ENCODE results near the gene CC2D1B.
"Not testable (repeated sequence)": the region's sequence is repeated elsewhere in the genome, so short reads cannot be mapped to it uniquely, and the experiment has no call there.

CC2D1B gene

DNA sequence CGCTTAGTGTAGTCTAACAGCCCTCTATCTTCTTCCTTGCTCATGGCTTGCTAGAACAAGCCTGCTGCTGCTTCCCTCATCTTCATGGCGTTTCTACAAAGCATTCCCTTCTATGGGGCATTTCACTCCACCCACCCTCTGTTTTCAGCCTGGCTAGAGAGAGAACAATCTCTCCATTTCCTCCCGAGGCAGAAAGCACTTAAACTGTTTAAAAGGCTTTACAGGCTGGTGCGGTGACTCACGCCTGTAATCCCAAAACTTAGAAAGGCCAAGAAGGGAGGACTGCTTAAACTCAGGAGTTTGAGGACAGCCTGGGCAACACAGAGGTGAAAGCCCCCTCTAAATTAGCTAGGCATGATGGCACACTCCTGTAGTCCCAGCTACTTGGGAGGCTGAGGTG lies 20.5 kb upstream of the CC2D1B start:
- Histone ChIP-seq H3K36me3 (ENCODE audit: control insufficient read depth, low read depth, low read length) (peaks cover 87% of the 10 kb centered on the region), H3K4me1 (ENCODE audit: control insufficient read depth, low read depth, low read length) (no peaks in the 10 kb centered on the region), H3K9ac (ENCODE audit: low read length) (no peak overlapping the region)

DNA sequence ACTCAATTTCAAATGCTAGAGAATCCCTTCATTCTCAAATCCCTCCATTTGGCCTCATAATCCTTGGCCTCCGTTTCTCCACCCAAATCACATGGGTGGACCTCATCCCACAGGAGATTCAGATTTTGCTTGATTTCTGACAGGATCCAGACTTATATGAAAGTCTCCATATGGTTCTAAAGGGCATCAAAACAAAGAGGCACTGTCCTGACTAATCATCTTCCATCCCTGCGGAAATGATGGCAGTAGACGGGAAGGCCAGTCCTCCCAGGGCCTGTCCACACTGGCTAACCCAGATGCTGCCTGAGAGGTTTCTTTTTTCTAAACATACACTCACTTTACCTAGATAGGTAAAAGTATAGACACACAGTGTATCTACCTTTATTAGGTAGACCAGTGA lies 19.4 kb upstream of the CC2D1B start:
- Histone ChIP-seq H3K9ac (ENCODE audit: low read length) (no peak overlapping the region), H3K27ac (ENCODE audit: low read length) (no peak overlapping the region), H3K27me3 (ENCODE audit: control insufficient read depth, insufficient read depth, low read length) (no peaks in the 10 kb centered on the region), H3K36me3 (ENCODE audit: control insufficient read depth, low read depth, low read length) (peaks cover 97% of the 10 kb centered on the region), H3K4me3 (ENCODE audit: low read length) (no peak overlapping the region), H3K4me1 (ENCODE audit: control insufficient read depth, low read depth, low read length) (no peaks in the 10 kb centered on the region), H3K9me3 (ENCODE audit: control insufficient read depth, low read depth, low read length) (no peaks in the 10 kb centered on the region)

More for the DNA sequence above, 20.5 kb upstream of the CC2D1B start:
- Histone ChIP-seq H3K27me3 (ENCODE audit: control insufficient read depth, insufficient read depth, low read length) (no peaks in the 10 kb centered on the region), H3K9me3 (ENCODE audit: control insufficient read depth, low read depth, low read length) (no peaks in the 10 kb centered on the region), H3K27ac (ENCODE audit: low read length) (no peak overlapping the region), H3K4me3 (ENCODE audit: low read length) (no peak overlapping the region)

DNA sequence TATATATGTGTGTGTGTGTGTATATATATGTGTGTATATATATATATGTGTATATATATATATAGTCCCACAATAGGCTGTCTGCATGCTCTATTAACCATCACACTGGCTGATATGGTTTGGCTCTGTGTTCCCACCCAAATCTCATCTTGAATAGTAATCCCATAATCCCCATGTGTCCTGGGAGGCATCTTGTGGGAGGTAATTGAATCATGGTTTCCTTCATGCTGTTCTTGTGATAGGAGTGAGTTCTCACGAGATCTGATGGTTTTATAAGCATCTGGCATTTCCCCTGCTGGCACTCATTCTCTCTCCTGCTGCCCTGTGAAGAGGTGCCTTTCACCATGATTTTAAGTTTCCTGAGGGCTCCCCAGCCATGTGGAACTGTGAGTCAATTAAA lies 3.8 kb upstream of the CC2D1B start:
- H3K9me3 ChIP-seq (ENCODE audit: control insufficient read depth, low read depth, low read length); H3K27me3 ChIP-seq (ENCODE audit: control insufficient read depth, insufficient read depth, low read length); H3K9ac ChIP-seq (ENCODE audit: low read length); H3K4me3 ChIP-seq (ENCODE audit: low read length); H3K4me1 ChIP-seq (ENCODE audit: control insufficient read depth, low read depth, low read length); H3K27ac ChIP-seq (ENCODE audit: low read length): not testable (repeated sequence)
- peaks cover 24% of the 10 kb centered on the region for H3K36me3 ChIP-seq (ENCODE audit: control insufficient read depth, low read depth, low read length)

DNA sequence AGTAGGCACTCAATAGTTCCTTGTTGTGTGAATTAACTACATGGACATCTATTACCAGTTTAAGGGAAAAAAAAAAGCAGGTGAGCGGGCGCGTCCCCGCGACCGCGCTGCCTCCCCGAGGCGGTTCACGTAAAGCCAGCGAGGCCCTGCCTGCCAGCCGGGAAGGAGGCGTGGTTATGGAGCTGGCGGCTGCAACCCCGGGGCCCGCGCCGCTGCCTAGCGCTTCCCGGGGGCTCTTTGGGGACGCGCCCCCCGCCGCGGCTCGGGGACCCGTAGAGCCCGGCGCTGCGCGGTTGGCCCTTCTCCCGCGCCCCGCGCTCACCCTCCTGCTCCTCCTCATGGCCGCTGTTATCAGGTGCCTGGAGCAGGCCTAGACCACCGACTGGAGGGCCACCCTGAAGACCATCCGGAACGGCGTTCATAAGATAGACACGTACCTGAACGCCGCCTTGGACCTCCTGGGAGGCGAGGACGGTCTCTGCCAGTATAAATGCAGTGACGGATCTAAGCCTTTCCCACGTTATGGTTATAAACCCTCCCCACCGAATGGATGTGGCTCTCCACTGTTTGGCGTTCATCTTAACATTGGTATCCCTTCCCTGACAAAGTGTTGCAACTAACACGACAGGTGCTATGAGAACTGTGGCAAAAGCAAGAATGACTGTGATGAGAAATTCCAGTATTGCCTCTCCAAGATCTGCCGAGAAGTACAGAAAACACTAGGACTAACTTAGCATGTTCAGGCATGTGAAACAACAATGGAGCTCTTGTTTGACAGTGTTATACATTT lies 2.6 kb upstream of the CC2D1B start:
- peak overlapping the region; percentile 59 for H3K4me3 ChIP-seq (ENCODE audit: low read length)
- H3K9me3 ChIP-seq (ENCODE audit: control insufficient read depth, low read depth, low read length), result no peaks in the 10 kb centered on the region
- no peak overlapping the region for H3K27ac ChIP-seq (ENCODE audit: low read length)
- peaks cover 5% of the 10 kb centered on the region for H3K4me1 ChIP-seq (ENCODE audit: control insufficient read depth, low read depth, low read length)
- H3K9ac ChIP-seq (ENCODE audit: low read length), result peak overlapping the region; percentile 34
- peaks cover 12% of the 10 kb centered on the region for H3K36me3 ChIP-seq (ENCODE audit: control insufficient read depth, low read depth, low read length)
- no peaks in the 10 kb centered on the region for H3K27me3 ChIP-seq (ENCODE audit: control insufficient read depth, insufficient read depth, low read length)

DNA sequence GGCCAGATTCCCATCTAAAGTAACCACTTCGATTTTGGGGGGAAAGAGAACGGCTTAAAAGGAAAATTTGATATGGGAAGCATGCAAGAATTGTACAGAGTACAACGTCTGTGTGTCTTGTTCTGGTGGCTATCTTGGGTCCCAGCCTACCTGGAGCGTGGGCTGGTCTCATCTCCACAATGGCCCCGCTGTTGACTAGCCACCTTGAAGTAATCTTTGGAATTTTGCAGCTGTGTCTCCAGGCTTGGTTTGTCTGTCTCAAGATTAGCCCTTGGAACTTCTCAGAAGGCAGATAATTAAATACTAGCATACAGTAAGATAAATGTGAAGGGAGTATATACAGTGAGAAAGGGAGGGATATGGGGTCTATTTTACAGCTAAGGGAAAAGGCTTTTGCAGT lies 1.3 kb upstream of the CC2D1B start:
- H3K27me3 ChIP-seq (ENCODE audit: control insufficient read depth, insufficient read depth, low read length), result no peaks in the 10 kb centered on the region
- H3K4me1 ChIP-seq (ENCODE audit: control insufficient read depth, low read depth, low read length), result peaks cover 5% of the 10 kb centered on the region
- no peaks in the 10 kb centered on the region for H3K9me3 ChIP-seq (ENCODE audit: control insufficient read depth, low read depth, low read length)
- peaks cover 3% of the 10 kb centered on the region for H3K36me3 ChIP-seq (ENCODE audit: control insufficient read depth, low read depth, low read length)
- no peak overlapping the region for H3K27ac ChIP-seq (ENCODE audit: low read length)
- H3K4me3 ChIP-seq (ENCODE audit: low read length), result no peak overlapping the region
- no peak overlapping the region for H3K9ac ChIP-seq (ENCODE audit: low read length)

DNA sequence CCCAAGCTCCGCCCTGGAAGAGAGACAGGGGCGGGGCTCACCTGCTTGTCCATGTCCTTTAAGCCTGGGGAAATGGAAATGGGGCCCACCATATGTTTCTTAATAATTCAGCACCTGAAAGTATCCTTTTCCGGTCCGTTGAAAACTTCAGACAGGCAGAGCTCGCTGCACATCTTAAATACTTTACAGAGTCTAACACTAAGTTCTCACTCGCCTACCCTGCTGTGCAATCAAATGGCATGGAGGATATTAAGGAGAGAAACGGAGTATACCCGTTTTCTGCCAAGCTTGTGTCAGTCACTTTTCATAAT lies 467 bp upstream of the CC2D1B start:
- no peaks in the 10 kb centered on the region for H3K9me3 ChIP-seq (ENCODE audit: control insufficient read depth, low read depth, low read length)
- no peak overlapping the region for H3K27ac ChIP-seq (ENCODE audit: low read length)
- H3K36me3 ChIP-seq (ENCODE audit: control insufficient read depth, low read depth, low read length), result peaks cover 11% of the 10 kb centered on the region
- peak overlapping the region; percentile 95 for H3K4me3 ChIP-seq (ENCODE audit: low read length)
- peaks cover 5% of the 10 kb centered on the region for H3K4me1 ChIP-seq (ENCODE audit: control insufficient read depth, low read depth, low read length)
- H3K27me3 ChIP-seq (ENCODE audit: control insufficient read depth, insufficient read depth, low read length), result no peaks in the 10 kb centered on the region
- H3K9ac ChIP-seq (ENCODE audit: low read length), result peak overlapping the region; percentile 19

DNA sequence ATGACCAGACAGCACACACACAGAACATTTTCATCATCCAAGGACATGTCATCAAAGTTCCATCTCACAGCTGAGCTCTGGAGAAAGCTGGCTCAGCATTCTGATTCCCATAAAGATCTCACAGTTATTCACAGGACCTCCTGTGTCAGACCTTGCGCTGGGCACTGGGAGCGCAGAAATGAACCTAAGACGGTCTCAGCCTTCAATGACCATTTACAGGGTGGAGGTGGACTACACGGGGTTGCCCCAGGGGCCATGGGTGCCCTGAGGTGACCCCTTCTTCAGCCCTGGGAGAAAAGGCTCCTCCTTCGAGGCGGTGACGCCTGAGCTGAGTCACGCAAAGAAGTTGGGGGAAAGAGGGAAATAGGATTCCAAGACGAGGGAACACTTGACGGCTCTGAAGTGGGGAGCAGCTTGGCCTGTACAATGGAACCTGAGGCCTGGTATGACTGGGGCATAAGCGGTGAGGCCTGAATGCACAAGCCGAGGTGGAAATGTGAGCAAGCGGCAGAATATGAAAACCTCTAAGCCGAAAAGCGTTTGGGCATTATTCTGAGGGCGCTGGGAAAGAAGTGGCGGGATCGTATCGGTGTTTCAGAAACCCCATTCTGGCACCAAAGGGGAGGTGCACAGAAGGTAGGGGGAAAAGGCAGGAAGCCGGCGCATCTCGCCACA lies 797 bp downstream of the CC2D1B start:
- H3K9ac ChIP-seq (ENCODE audit: low read length), result peak overlapping the region; percentile 83
- H3K4me3 ChIP-seq (ENCODE audit: low read length), result peak overlapping the region; percentile 95
- peaks cover 23% of the 10 kb centered on the region for H3K36me3 ChIP-seq (ENCODE audit: control insufficient read depth, low read depth, low read length)
- peaks cover 5% of the 10 kb centered on the region for H3K4me1 ChIP-seq (ENCODE audit: control insufficient read depth, low read depth, low read length)
- H3K9me3 ChIP-seq (ENCODE audit: control insufficient read depth, low read depth, low read length), result no peaks in the 10 kb centered on the region
- H3K27me3 ChIP-seq (ENCODE audit: control insufficient read depth, insufficient read depth, low read length), result no peaks in the 10 kb centered on the region
- peak overlapping the region; percentile 24 for H3K27ac ChIP-seq (ENCODE audit: low read length)

DNA sequence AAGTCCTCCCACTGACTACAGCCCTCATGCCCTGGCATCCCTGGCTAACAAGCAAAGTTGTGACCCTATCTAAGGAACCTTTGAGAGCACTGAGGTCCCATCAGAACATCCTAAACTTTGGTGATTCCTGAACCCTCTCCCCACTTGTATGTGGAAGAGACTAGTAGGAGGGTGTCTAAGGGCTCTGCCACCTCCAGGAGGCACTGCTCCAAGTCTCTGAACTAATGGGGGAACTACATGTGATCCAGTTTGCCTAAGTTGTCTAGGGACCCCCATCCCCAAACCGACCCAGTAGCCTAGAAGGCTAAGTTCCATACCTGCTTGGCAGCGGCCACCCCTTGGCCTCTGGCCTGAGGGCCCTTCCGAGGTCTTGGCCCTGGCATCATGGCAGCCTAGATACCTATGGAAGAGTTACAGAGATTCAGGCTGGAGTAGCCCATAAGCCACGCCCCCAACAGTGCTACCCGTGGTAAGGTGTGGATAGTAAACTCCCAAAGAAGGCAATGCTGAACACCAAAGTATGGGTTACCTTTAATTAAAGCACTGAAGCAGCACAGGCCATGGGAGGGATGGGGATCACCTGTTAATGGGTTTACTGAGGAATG lies 1.7 kb downstream of the CC2D1B start:
- Histone ChIP-seq H3K4me3 (ENCODE audit: low read length) (peak overlapping the region; percentile 95), H3K9me3 (ENCODE audit: control insufficient read depth, low read depth, low read length) (no peaks in the 10 kb centered on the region), H3K36me3 (ENCODE audit: control insufficient read depth, low read depth, low read length) (peaks cover 31% of the 10 kb centered on the region), H3K27ac (ENCODE audit: low read length) (no peak overlapping the region), H3K9ac (ENCODE audit: low read length) (no peak overlapping the region), H3K4me1 (ENCODE audit: control insufficient read depth, low read depth, low read length) (peaks cover 5% of the 10 kb centered on the region), H3K27me3 (ENCODE audit: control insufficient read depth, insufficient read depth, low read length) (no peaks in the 10 kb centered on the region)

DNA sequence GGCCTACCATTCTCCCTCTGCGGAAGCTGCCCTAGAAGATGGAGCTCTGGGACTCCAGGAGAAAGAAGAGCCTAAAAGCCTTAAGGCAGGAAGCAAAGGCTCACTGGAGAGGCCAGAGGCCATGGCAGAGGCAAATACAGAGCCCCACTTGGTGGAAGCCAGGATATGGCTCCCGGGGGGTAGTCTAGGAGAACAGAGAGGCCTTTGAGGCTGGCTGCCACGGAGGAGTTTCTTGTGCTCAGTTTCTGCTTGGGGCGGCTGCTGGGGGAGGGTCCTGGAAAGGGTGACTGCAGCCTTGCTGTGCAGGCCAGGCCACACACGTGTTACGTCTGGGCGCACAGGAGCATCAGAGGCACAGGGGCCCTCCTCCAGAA lies 5.4 kb downstream of the CC2D1B start:
- Histone ChIP-seq H3K36me3 (ENCODE audit: control insufficient read depth, low read depth, low read length) (peaks cover 68% of the 10 kb centered on the region), H3K4me3 (ENCODE audit: low read length) (no peak overlapping the region), H3K9me3 (ENCODE audit: control insufficient read depth, low read depth, low read length) (no peaks in the 10 kb centered on the region), H3K27me3 (ENCODE audit: control insufficient read depth, insufficient read depth, low read length) (no peaks in the 10 kb centered on the region), H3K4me1 (ENCODE audit: control insufficient read depth, low read depth, low read length) (peaks cover 5% of the 10 kb centered on the region), H3K9ac (ENCODE audit: low read length) (no peak overlapping the region), H3K27ac (ENCODE audit: low read length) (no peak overlapping the region)

DNA sequence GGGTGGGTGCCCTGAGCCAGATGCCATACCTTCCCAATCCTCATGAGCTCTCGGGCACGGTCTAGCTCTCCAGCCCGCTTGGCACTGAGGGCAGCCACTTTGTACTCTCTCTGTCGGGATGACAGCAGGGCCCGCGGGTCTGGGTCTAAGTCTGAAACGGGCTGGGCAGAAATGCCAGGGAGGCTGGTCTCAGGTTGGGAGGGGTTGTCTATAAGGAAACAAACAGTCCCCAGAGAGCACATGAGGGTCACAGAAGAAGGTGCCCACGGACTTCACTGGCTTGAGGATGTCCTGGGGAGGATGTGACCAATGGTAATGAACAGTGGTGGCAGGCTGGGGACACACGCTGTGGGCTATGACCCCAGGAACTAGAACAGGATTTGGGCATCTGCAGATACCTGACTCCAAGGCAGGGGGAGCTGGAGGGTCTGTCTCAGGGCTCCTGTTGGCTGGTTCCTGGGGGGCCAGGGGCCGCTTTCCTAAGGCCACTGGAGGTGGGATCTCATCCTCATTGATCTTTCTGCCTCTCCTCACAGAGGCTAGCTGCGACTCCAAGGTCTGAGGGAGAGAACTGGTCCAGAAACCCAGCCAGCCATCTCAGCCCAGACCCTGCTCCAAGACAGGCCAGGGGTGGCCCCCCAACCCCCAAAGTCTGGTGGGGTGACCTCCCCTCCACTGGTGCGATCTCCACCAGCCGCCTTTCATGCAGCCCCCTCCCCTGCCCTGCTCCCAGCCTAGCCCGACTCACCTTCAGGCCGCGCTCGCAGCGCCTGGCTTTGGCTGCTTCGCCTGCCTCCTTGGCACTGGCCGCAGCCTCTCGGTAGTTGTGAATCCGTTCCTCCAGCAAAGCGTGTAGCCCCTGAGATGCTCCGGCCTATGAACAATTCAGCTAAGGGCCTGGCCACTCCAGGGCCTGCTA lies 6.1 kb downstream of the CC2D1B start:
- Histone ChIP-seq H3K4me1 (ENCODE audit: control insufficient read depth, low read depth, low read length) (peaks cover 4% of the 10 kb centered on the region), H3K36me3 (ENCODE audit: control insufficient read depth, low read depth, low read length) (peaks cover 74% of the 10 kb centered on the region), H3K9ac (ENCODE audit: low read length) (no peak overlapping the region), H3K9me3 (ENCODE audit: control insufficient read depth, low read depth, low read length) (no peaks in the 10 kb centered on the region), H3K4me3 (ENCODE audit: low read length) (no peak overlapping the region), H3K27ac (ENCODE audit: low read length) (no peak overlapping the region), H3K27me3 (ENCODE audit: control insufficient read depth, insufficient read depth, low read length) (no peaks in the 10 kb centered on the region)

DNA sequence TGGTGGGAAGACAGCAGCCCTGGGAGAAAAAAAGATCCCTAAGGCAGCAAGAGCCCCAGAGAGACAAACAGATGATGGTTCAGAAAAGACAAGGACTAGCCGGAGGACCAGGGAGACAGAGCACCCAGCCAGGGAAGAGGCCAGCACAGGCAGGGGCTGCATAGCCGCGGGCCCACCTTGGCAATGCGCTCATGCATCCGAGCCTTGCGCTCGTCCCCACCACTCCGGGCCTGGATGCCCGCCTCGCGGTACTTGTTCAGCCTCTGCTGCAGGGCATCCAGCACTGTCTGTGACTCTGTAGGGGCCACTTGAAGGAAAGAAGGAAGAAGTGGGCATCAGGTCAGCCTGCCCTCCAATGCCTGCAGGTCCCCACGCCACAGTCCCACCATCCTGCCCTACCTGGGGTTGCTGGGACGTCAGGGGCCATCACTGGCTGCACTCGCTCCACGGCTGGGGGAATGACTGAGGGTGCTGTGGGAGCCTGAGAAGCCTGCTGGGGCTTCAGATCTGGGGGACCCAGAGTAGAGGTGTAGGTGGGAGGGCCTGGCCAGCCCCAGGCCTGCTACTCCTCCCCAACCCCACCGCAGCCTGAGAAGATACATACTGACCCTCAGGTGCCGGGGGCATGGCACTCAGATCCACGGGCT lies 7.0 kb downstream of the CC2D1B start:
- H3K9me3 ChIP-seq (ENCODE audit: control insufficient read depth, low read depth, low read length), result no peaks in the 10 kb centered on the region
- H3K4me3 ChIP-seq (ENCODE audit: low read length), result no peak overlapping the region
- no peak overlapping the region for H3K9ac ChIP-seq (ENCODE audit: low read length)
- no peaks in the 10 kb centered on the region for H3K4me1 ChIP-seq (ENCODE audit: control insufficient read depth, low read depth, low read length)
- no peak overlapping the region for H3K27ac ChIP-seq (ENCODE audit: low read length)
- H3K27me3 ChIP-seq (ENCODE audit: control insufficient read depth, insufficient read depth, low read length), result no peaks in the 10 kb centered on the region
- H3K36me3 ChIP-seq (ENCODE audit: control insufficient read depth, low read depth, low read length), result peaks cover 83% of the 10 kb centered on the region

Measured in iPS-18a (cell line).